GM19372 (cell line): ENCODE results near the gene SMG6.

ENCODE experiments used
- ATAC-seq: cut with Tn5 transposase; IDR thresholded peaks from one replicate; pipeline ENCODE4 v1.9.1; 2021; ENCODE audit warnings: mild to moderate bottlenecking, low read depth, moderate library complexity; ENCODE audit not compliant: unreplicated experiment

SMG6 gene

DNA sequence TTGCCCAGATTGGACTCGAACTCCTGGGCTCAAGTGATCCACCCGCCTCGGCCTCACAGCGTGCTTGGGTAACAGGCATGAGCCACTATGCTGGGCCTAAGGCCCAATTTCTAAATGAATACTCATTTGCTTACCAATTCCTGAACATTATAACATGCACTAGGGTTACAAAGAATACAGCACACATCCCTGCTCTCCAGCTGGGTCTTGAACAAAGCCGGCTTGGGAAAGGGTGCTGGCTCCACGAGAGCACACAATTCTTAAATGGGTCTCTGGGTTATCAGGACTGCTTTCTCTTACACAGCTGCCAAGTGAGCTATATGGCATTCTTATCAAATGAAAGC lies 190.3 kb downstream of the SMG6 start:
- no peak for ATAC-seq

- no peak for ATAC-seq
These were observed 191.9 kb downstream of the SMG6 start for GRCh38 chr17:2111691-2112090.

- ATAC-seq: no peak
These were observed 193.1 kb downstream of the SMG6 start for GRCh38 chr17:2110436-2110835.

GRCh38 chr17:2108170-2108569 lies 195.4 kb downstream of the SMG6 start:
- no peak for ATAC-seq

DNA sequence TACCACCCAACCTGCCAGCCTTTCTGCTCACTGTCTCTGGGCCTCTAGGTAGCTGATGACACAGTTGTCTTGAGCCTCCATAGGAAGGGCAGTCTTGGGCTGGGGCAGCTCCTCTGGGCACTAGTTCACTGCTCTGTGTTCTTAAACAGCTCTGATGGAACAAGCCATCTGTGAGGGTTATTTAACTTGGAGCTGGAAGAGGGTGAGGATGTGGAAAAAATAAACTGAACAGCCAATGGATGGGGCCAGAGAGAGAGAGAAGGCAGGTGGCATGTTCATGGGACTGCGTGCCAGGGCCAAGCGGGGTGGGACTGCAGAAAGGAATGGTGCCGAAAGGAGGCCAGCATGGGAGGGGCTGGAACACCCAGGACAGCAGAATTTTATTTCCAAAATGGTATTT lies 196.1 kb downstream of the SMG6 start:
- no peak for ATAC-seq

DNA sequence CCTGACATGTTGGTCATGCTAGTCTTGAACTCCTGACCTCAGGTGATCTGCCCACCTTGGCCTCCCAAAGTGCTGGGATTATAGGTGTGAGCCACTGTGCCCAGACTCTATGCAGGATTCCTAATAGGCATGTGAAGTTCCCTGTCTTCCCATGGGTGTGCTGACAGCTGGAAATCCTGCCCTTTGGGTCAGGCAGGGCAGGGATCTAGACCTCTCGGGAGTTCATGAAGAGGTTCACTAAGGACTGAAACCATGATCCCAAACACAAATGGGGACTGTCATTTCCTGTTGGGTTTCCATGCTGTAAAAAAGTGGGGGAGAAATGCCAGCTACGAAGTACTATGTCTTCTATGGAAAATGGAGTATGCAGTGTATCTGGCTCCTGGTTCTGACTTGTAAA lies 196.5 kb downstream of the SMG6 start:
- ATAC-seq: no peak

DNA sequence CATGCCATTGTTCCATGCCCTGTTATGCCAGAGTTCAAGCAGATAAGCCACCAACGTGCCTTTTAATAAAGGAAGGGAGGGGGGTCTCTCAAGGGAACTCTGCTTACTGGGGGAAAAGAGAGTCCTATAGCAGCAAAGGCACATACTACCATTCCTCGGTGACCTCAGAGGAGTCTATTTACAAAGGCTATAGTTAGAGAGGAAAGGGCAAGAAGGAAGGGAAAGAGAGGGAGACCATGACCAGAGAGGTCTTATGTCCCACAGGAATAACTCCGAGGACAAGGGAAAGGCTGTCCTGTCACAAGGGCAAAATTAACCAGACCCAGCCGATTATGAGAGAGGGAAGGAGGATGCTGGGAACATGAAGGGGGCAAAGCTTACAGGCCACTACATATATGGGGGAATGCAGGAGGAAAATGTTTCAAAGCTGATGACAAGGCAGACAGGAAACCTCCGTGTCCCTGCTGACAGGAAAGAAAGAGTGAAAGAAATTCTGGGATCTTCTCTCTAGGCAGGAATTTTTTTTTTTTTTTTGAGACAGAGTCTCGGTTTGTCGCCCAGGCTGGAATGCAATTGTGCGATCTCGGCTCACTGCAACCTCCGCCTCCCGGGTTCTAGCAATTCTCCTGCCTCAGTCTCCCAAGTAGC lies 197.2 kb downstream of the SMG6 start:
- no peak for ATAC-seq

GRCh38 chr17:2105663-2106062 lies 197.9 kb downstream of the SMG6 start:
- no peak for ATAC-seq

DNA sequence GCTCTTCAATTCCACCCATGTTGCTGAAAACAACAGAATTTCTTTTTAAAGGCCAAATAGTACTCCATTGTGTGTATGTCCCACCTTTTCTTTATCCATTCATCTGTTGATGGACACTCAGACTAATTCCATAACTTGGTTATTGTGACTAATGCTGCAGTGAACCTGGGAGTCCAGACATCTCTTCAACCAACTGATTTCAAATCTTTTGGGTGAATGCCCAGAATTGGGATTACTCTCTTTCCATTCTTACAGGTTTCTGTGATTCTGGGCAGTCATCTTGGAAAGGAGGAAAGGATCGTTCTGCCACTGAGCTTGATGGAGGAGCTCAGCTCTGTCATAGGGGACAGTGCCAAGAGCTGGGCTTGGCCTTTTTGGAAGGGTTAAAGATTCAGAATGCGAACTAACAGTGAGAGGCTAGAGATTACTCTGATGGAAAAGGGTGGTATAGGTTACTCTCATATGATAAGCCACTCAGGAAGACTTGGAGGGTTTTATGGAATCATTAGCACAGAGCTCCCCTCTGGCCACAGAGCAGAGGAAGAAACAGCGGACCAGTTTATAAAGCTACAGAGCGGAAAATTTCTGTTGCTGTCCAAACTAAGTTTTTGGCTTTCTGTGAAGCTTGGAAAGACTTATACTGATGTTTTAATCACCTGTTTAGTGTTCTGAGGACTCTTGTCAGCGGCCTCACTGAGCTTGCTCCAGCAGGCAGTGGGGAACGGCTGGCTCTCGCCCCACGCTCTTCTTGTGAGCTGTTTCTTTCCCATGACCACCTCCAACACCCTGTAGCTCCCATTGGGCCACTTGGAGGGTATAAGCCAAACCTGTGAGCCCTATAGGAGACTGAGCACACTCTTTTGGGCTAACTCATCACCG lies 200.4 kb downstream of the SMG6 start:
- no peak for ATAC-seq

- ATAC-seq: no peak
These were observed 201.9 kb downstream of the SMG6 start for GRCh38 chr17:2101448-2102257.

GRCh38 chr17:2095536-2095910 lies 208.1 kb downstream of the SMG6 start:
- no peak for ATAC-seq

DNA sequence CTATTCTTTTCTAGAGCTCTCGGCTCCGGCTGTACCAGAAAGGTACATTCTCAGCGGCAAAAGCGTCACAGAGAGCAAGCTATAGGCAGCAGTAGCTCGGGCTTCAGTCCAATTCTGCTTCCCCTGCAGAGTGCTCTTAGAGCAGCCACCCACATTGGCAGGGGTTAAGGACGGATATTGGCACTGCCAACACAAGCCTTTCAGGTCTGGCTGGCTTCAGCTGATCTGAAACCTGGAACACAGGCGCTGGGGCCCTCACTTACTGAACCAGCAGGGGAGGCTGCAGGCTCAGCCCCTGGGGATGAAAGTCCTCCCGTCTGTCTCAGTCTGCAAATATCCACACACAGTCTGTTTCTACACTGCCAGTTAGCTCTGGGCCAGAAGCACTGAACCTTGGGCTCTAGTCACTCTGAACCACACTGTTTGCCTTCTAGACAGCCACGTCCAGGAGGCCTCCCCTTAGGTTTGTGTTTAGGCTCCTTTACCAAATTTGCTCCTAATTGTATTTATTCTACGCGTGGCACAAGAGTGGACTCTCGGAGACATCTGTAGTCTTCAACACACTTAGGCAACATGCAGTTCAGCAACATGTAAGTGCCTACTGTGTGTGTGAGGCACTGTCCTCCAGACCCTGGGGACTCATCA lies 208.6 kb downstream of the SMG6 start:
- ATAC-seq: no peak

- no peak for ATAC-seq
These were observed 210.2 kb downstream of the SMG6 start for GRCh38 chr17:2093349-2093748.

DNA sequence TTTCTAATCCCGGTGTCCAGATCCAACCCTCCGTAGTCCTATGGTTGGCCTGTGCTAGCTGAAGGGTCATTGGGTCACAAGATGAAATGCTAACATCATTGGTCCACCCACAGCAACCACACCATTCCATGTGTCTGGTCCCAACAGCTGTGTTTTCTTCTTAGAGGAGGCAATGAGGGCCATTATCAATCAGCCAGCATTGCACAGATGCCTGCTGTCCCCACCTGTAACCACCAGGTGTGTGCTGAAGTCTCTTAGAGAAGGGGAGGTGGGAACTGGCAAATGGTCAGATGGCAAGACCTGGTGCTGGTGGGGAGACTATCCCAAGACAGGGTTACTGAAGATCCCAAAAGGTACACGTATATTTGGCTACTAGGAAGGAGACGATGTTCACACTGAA lies 211.3 kb downstream of the SMG6 start:
- no peak for ATAC-seq

DNA sequence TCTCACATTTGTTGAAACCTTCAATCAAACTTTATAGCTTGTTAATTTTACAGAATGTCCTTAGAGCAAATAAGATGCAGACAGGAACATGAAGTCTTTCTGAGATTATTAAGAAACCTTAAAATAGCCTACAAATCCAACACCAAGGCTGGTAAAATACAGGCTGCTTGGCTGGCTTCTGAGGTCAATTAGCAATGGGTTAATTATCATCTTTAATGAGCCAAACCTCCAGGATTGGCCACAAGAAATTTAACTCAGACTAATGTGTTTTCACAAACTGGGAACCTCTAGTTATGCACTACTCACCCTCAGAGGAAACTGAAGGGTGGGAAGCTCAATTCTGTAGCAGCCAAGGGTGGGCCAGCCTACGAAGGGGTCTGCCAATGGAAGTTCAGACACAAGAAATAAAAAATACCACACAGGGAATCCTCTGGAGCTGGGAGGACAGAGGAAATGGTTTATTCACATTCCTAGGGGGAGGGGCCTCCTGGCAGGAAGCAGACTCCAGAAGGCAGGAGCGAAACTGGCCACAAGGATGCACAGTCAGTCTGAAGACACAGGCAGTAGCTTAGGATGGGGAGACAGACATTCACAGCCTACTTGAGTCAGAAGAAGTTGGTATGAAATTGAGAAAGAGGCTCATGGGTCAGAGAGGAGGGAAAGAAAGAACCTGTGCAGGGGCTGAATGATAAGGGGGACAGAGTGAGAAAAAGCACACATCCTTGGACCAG lies 212.6 kb downstream of the SMG6 start:
- no peak for ATAC-seq

DNA sequence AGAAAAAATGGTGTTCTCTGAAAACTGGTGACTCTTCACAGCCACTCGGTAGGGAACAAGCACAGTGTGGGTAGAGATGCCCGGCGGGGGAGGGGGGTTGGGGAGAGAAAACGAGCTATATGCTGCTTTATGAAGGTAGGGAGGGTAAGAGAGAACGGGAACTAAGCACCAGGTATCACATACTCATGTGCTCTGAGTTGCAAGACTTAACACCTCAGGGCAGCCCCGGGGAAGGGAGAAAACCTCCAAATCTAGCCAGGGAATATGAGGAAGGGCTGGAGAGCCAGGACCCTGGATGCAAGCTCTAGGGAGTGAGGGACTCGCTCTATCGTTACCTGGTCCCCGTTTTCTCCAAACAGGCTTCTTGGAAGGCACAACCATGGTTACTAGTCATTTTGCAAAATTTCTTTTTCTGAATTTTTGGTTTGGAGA lies 213.4 kb downstream of the SMG6 start:
- ATAC-seq: no peak

DNA sequence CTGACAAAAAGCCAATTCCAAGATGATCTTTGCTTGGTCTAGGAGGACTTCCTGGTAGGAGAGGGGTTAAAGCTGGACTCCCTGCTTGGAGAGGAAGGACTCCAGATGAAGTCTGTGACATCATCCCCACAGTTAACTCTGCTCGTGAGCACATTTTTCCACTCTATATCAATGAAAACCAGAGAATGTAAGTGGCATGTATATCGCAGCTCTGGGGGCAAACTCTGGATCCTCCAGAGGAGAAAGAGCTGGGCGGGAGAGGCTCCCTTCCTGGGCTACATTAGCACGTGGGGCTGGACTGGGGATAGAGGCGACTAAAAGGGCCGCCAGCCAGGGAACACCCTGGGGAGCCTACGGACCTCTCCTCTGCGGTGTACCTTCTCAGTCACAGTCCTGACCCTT lies 214.6 kb downstream of the SMG6 start:
- peak; percentile 17 for ATAC-seq

DNA sequence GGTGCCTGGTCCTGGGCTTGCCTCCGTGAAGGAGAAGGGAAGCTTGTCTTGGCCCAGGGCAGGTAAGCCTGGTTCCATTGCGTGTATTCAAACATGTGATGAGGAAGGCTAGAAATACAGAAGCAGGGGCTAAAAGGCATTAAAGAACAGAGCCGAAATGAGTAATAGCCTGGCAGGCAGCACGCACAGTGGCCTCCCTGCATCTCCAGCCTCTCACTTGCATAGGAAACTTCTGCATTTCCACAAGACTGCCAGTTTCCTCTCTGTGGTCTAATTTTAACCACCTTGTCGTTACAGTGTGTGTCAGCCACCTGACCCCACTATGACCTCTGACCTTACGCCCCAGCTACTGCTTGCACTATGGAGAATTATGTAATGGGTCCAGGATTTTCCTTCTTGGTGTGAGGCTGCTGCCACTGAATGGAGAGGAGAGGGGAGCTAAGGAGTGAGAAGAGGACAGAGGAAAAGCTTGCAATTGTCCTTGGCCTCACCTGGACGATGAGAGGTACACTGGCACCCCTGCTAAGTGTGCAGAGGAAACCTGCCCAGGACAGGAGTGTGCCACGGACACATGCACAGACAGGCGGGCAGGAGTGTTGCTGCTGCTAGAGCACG lies 215.9 kb downstream of the SMG6 start:
- no peak for ATAC-seq

GRCh38 chr17:2086306-2086705 lies 217.3 kb downstream of the SMG6 start:
- no peak for ATAC-seq

DNA sequence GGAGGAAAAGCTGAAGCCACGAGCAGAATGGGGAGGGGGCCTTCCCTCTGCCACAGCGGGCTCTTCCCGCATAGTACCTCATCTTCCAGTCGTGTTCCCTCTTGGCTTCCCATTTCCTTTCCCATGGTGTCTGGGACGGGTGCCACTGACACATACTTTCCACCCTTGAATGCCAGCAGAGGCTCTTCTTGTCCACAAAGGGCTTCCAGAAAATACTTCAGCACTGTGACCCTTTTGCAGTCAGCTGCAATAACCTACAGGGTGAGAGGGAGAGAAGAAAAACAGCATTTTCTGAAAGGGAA lies 218.0 kb downstream of the SMG6 start:
- ATAC-seq: no peak
